Breast epithelium (tissue), 4 donors: ENCODE measurements around the gene KCNG1. TPM values are rescaled to one million over a fixed set of nuclear protein-coding genes. Genes with fewer than 3 reads are reported as not detected.

ENCODE experiments used
- DNase-seq, 2 donors: peaks; one replicate each; pipeline ENCODE4 v3.0.0-alpha.2; 2019; ENCODE audit warnings: low spot score in 2 of 2
- H3K27ac ChIP-seq, 2 donors: fragments of 200-600 bp; sonication (generic) in 1 of 2; one replicate each; pipeline ENCODE4 v1.5.1; 2016 to 2019; ENCODE audit warnings: mild to moderate bottlenecking in 1 of 2
- H3K27me3 ChIP-seq, 2 donors: fragments of 200-600 bp; sonication (generic) in 1 of 2; one replicate each; pipeline versions ENCODE4 v1.5.1 to v1.6.0; 2017 to 2019; ENCODE audit warnings: control low read depth in 1 of 2, mild to moderate bottlenecking in 1 of 2
- H3K36me3 ChIP-seq: fragments of 200-600 bp; one replicate; pipeline ENCODE4 v1.5.1; 2019
- H3K4me1 ChIP-seq, 2 donors: fragments of 200-600 bp; sonication (generic); one replicate each; pipeline ENCODE4 v1.5.1; 2016 to 2019; ENCODE audit warnings: control low read depth in 1 of 2
- H3K4me3 ChIP-seq, 3 donors: fragments of 200-600 bp; sonication (generic); 1 replicate in 2 of 3; 2 replicates in 1 of 3; pipeline ENCODE4 v1.5.1; 2016 to 2019; ENCODE audit warnings: mild to moderate bottlenecking in 3 of 3, moderate library complexity in 2 of 3
- H3K9me3 ChIP-seq, 2 donors: fragments of 200-600 bp; sonication (generic) in 1 of 2; one replicate each; pipeline ENCODE4 v1.5.1; 2016 to 2019; ENCODE audit warnings: control low read depth in 1 of 2
- POLR2A ChIP-seq: fragments of 450-650 bp; IDR thresholded peaks from one replicate; pipeline ENCODE4 v1.6.1; 2016; ENCODE audit warnings: antibody characterized with exemption, mild to moderate bottlenecking, moderate library complexity
- POLR2AphosphoS5 ChIP-seq, 3 donors: sonication (generic); formaldehyde crosslinking; IDR thresholded peaks; one replicate each; pipeline ENCODE4 v1.6.1; 2017; ENCODE audit warnings: antibody characterized with exemption in 3 of 3
- intact Hi-C: fragments of 100-400 bp; cut with DNase I; formaldehyde crosslinking; loops from one replicate; pipeline ENCODE4 v1.15.1; 2023; ENCODE audit warnings: low total_unique reads
- total RNA-seq, 3 donors: library from RNA; depleted of rRNA; stranded (reverse); fragments of >200 nt; gene quantifications; one replicate each; pipeline ENCODE4 v1.1.0, GENCODE V29; 2016
- TF ChIP-seq, protein P1 (sequence below), 3 donors: fragments of 450-650 bp; IDR thresholded peaks; one replicate each; pipeline ENCODE4 v1.5.1; 2016 to 2017; ENCODE audit warnings: antibody characterized with exemption in 3 of 3, mild to moderate bottlenecking in 3 of 3, moderate library complexity in 3 of 3

KCNG1 gene, protein sequence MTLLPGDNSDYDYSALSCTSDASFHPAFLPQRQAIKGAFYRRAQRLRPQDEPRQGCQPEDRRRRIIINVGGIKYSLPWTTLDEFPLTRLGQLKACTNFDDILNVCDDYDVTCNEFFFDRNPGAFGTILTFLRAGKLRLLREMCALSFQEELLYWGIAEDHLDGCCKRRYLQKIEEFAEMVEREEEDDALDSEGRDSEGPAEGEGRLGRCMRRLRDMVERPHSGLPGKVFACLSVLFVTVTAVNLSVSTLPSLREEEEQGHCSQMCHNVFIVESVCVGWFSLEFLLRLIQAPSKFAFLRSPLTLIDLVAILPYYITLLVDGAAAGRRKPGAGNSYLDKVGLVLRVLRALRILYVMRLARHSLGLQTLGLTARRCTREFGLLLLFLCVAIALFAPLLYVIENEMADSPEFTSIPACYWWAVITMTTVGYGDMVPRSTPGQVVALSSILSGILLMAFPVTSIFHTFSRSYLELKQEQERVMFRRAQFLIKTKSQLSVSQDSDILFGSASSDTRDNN
- 1 to 10 TPM in 2 of 3 donors, not detected in 1; 1.3 to 7.0 TPM for total RNA-seq

DNA sequence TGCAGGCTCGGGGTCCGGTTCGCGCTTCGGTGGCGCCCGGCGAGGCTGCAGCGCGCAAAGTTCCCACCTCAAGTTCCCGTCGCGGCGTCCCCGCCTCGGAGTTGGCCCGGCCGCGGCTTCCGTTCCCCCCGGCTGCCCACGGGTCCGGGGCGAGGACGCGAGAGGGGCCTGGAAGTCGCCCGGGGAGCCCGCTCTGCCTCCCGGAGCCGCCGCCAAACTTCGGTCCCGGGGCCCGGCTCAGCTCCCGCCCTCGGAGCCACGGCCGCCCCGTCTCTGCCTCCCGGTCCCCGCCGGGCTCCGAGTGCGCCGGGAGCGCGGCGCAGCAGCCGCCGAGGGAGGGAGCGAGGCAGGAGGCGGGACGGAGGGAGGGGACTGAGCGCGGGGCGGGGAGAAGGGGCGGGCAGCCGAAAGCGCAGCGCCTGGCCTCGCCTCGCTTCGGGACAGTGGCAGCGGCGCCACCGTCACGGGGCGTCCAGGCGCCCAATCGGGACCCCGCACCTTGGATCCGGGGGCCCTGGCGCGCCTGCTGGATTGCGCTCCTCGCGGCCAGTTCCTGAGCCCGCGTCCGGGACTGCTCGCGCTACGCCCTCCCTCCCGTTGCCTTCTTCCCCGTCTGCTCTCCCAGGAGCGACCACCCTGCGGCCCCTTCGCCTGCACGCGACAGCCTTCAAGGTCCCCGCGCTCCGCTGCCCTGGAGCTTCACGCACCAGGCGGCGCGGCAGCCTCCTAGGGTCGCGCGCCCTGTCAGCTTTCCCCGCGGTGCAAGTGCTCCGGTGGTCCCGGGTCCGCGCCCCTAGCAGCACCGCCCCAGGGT lies at the start of gene KCNG1:
Gene KCNG1, minus strand, starts transcription at position 305 of the 814 bp plus-strand sequence. CDS start 12,769 bp downstream, outside the sequence.
- Histone ChIP-seq H3K4me1 (peaks cover 0 to 3% of the 10 kb centered on the region in 2 donors), H3K4me3 (peak within 1 kb of the TSS; percentile 30 to 70 (median 59)), H3K9me3 (no peaks in the 10 kb centered on the region), H3K27ac (peak within 1 kb of the TSS in 1 of 2 donors; percentile 32), H3K27me3 (peaks cover 0 to 46% of the 10 kb centered on the region in 2 donors), H3K36me3 (no peaks in the 10 kb centered on the region)
- TF ChIP-seq, protein P1, sequence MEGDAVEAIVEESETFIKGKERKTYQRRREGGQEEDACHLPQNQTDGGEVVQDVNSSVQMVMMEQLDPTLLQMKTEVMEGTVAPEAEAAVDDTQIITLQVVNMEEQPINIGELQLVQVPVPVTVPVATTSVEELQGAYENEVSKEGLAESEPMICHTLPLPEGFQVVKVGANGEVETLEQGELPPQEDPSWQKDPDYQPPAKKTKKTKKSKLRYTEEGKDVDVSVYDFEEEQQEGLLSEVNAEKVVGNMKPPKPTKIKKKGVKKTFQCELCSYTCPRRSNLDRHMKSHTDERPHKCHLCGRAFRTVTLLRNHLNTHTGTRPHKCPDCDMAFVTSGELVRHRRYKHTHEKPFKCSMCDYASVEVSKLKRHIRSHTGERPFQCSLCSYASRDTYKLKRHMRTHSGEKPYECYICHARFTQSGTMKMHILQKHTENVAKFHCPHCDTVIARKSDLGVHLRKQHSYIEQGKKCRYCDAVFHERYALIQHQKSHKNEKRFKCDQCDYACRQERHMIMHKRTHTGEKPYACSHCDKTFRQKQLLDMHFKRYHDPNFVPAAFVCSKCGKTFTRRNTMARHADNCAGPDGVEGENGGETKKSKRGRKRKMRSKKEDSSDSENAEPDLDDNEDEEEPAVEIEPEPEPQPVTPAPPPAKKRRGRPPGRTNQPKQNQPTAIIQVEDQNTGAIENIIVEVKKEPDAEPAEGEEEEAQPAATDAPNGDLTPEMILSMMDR (IDR thresholded peaks at IDR 0.05) = no peak
- TF ChIP-seq POLR2A (no peak), POLR2AphosphoS5 (IDR thresholded peaks at IDR 0.05) (no peak)
- intact Hi-C loops = no loop called here
- DNase-seq = peak; percentile 49 to 65

DNA sequence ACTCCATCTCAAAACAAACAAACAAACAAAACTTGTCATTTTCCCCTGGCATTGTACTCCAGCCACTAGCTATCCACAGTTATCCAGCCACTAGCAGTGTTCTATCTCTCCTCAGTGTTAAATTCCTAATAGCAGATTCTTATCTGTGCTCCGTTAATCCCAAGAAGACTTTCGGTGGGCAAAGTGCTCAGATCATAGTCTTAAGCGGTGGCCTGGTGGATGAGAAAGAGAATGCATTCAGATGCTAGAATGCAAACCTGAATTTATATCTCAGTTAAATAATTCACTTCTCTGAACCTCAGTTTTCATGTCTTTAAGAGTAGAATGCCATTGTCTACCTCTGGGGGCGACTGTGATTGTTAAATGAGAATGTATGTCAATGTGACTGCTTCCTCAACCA lies 47.7 kb upstream of the KCNG1 start:
- Histone ChIP-seq H3K27me3 (peaks cover 0 to 14% of the 10 kb centered on the region in 2 donors), H3K9me3 (no peaks in the 10 kb centered on the region), H3K36me3 (no peaks in the 10 kb centered on the region), H3K27ac (no peak overlapping the region), H3K4me1 (no peaks in the 10 kb centered on the region), H3K4me3 (no peak overlapping the region)
- no peak for DNase-seq
- TF ChIP-seq POLR2AphosphoS5 (IDR thresholded peaks at IDR 0.05) (no peak), POLR2A (no peak)
- TF ChIP-seq, protein P1 (IDR thresholded peaks at IDR 0.05) = no peak
- intact Hi-C loops = no loop called here

DNA sequence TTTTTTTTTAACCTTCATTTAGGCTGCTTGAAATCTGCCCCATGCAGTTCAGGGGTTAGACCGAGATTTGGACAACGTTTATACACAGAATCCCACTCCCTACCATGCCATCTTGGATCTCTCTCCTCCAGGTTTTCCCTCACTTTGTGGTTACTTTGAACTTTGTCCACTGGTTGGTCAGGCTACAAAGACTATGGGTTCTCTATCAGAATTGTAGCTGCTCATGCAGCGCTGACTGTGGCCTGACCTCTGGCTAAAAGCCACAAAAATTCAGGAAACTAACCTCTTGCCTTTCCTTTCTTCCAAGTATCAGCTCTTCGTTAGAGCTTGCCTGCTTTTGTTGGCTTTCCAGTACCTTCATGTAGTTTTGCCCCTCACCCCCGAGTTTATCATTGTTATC lies 44.9 kb upstream of the KCNG1 start:
- Histone ChIP-seq H3K4me3 (no peak overlapping the region), H3K4me1 (no peaks in the 10 kb centered on the region), H3K36me3 (no peaks in the 10 kb centered on the region), H3K27me3 (peaks cover 0 to 8% of the 10 kb centered on the region in 2 donors), H3K27ac (no peak overlapping the region), H3K9me3 (no peaks in the 10 kb centered on the region)
- TF ChIP-seq, protein P1 (IDR thresholded peaks at IDR 0.05) = no peak
- no peak for TF ChIP-seq POLR2A
- TF ChIP-seq POLR2AphosphoS5 (IDR thresholded peaks at IDR 0.05) = no peak
- DNase-seq = no peak
- intact Hi-C loops = no loop called here

DNA sequence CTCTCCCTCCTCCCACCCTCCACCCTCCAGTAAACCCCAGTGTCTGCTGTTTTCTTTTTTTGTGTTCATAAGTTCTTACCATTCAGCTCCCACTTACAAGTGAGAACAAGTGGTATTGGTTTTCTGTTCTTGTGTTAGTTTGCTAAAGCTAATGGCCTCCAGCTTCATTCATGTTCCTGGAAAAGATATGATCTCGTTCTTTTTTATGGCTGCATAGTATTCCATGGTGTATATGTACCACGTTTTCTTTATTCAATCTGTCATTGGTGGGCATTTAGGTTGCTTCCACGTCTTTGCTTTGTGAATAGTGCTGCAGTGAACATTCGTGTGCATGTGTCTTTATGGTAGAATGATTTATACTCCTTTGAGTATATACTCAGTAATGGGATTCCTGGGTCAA lies 42.7 kb upstream of the KCNG1 start:
- Histone ChIP-seq H3K4me1 (no peaks in the 10 kb centered on the region), H3K27me3 (peaks cover 0 to 5% of the 10 kb centered on the region in 2 donors), H3K4me3 (no peak overlapping the region), H3K9me3 (no peaks in the 10 kb centered on the region), H3K36me3 (no peaks in the 10 kb centered on the region), H3K27ac (no peak overlapping the region)
- TF ChIP-seq POLR2AphosphoS5 (IDR thresholded peaks at IDR 0.05) (no peak), POLR2A (no peak)
- TF ChIP-seq, protein P1 (IDR thresholded peaks at IDR 0.05) = no peak
- no peak for DNase-seq
- intact Hi-C loops = no loop called here
